ENCODE results near the gene HOXA5. TPM values are rescaled to one million over a fixed set of nuclear protein-coding genes. Genes with fewer than 3 reads are reported as not detected.

The HOXA5 gene
- total RNA-seq, 1 experiment from 2014 or later, result 7.4 TPM

GRCh38 chr7:27153526-27153925 is 10.0 kb upstream of the HOXA5 start:
- POLR2A ChIA-PET, result interaction anchor here (0.9 kb wide), 1 partner anchor 478 kb away, joined by 3 read pairs; no protein-coding TSS in a partner anchor
- CTCF ChIA-PET, result interaction anchor here (0.8 to 1.4 kb wide), 3 partner anchors 10 to 471 kb away, joined by 3 read pairs; no protein-coding TSS in a partner anchor
- H3K4me1 Mint-ChIP-seq (ENCODE audit: insufficient read depth, unreplicated experiment), result peaks cover 12% of the 10 kb centered on the region
- BruUV-seq (replicated peaks), result no TSS peak
- no peaks in the 10 kb centered on the region for H3K9me3 Mint-ChIP-seq (ENCODE audit: unreplicated experiment)
- TF ChIP-seq CTCF (IDR thresholded peaks at IDR 0.05; ENCODE audit: unreplicated experiment), result no peak
- no peaks in the 10 kb centered on the region for H3K27me3 Mint-ChIP-seq (ENCODE audit: insufficient read depth, unreplicated experiment)
- no peak overlapping the region for H3K4me3 Mint-ChIP-seq (ENCODE audit: unreplicated experiment)
- H3K27ac Mint-ChIP-seq (ENCODE audit: low read depth, unreplicated experiment), result no peak overlapping the region
- no peaks in the 10 kb centered on the region for H3K36me3 Mint-ChIP-seq (ENCODE audit: insufficient read depth, unreplicated experiment)
- intact Hi-C loops (cut with micrococcal nuclease), result no loop called here
- DNase-seq (ENCODE audit: unreplicated experiment), result no peak

GRCh38 chr7:27152816-27153442 is 9.4 kb upstream of the HOXA5 start:
- intact Hi-C loops (cut with micrococcal nuclease), result no loop called here
- DNase-seq (ENCODE audit: unreplicated experiment), result no peak
- Mint-ChIP-seq H3K4me1 (ENCODE audit: insufficient read depth, unreplicated experiment) (peaks cover 16% of the 10 kb centered on the region), H3K27me3 (ENCODE audit: insufficient read depth, unreplicated experiment) (no peaks in the 10 kb centered on the region), H3K4me3 (ENCODE audit: unreplicated experiment) (no peak overlapping the region), H3K36me3 (ENCODE audit: insufficient read depth, unreplicated experiment) (no peaks in the 10 kb centered on the region), H3K9me3 (ENCODE audit: unreplicated experiment) (no peaks in the 10 kb centered on the region), H3K27ac (ENCODE audit: low read depth, unreplicated experiment) (no peak overlapping the region)
- ChIA-PET CTCF (interaction anchor here (0.6 to 5.8 kb wide), 4 partner anchors 9 to 1262 kb away, joined by 3 to 57 read pairs (median 4); no protein-coding TSS in a partner anchor), POLR2A (interaction anchor here (0.9 kb wide), 1 partner anchor 478 kb away, joined by 3 read pairs; no protein-coding TSS in a partner anchor)
- TF ChIP-seq CTCF (IDR thresholded peaks at IDR 0.05; ENCODE audit: unreplicated experiment), result no peak
- BruUV-seq (replicated peaks), result no TSS peak

GRCh38 chr7:27151931-27152815 is 8.7 kb upstream of the HOXA5 start, which contains the start of gene HOXA3:
Gene HOXA3 (minus strand): TSS chr7:27152583. CDS start chr7:27110640, 41,943 bp downstream.
- H3K27me3 Mint-ChIP-seq (ENCODE audit: insufficient read depth, unreplicated experiment), result no peaks in the 10 kb centered on the region
- no peak for TF ChIP-seq CTCF (IDR thresholded peaks at IDR 0.05; ENCODE audit: unreplicated experiment)
- BruUV-seq (replicated peaks), result no TSS peak
- POLR2A ChIA-PET, result no interaction called here
- no peak within 1 kb of the TSS for H3K27ac Mint-ChIP-seq (ENCODE audit: low read depth, unreplicated experiment)
- H3K4me1 Mint-ChIP-seq (ENCODE audit: insufficient read depth, unreplicated experiment), result peaks cover 16% of the 10 kb centered on the region
- no peaks in the 10 kb centered on the region for H3K9me3 Mint-ChIP-seq (ENCODE audit: unreplicated experiment)
- no peak within 1 kb of the TSS for H3K4me3 Mint-ChIP-seq (ENCODE audit: unreplicated experiment)
- H3K36me3 Mint-ChIP-seq (ENCODE audit: insufficient read depth, unreplicated experiment), result no peaks in the 10 kb centered on the region
- intact Hi-C loops (cut with micrococcal nuclease), result no loop called here
- no peak for DNase-seq (ENCODE audit: unreplicated experiment)
- CTCF ChIA-PET, result interaction anchor here (0.6 to 5.8 kb wide), 6 partner anchors 8 to 1261 kb away, joined by 3 to 57 read pairs (median 4); no protein-coding TSS in a partner anchor

Data from MCF 10A (cell line).